ENCODE data around the gene PLOD1.
"Not testable (repeated sequence)": the region's sequence is repeated elsewhere in the genome, so short reads cannot be mapped to it uniquely, and the experiment has no call there.

PLOD1 gene

GRCh38 chr1:11912482-11913216, 21.9 kb upstream of the PLOD1 start:
- not testable (repeated sequence) for DNase-seq

- DNase-seq: no peak
These were observed 21.2 kb upstream of the PLOD1 start for GRCh38 chr1:11913291-11913690.

DNA sequence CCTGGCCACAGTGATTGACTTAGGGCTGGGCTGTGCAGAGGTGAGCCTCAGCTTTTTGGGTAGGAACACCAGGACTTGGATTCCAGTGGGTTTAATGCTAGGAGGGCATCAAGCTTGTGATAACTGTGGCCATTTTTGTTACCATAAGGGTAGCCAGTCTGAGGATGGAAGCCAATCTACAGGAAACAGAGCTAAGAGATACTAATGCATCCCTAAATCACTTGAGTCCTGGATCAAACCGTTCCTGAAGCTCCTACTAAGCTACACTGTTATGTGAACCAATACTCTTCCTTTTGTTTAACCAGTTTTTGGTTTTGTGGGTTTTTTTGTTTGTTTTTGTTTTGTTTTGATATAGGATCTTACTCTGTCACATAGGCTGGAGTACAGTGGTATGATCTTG, 20.5 kb upstream of the PLOD1 start:
- no peak for DNase-seq

- no peak for DNase-seq
These were observed 15.6 kb upstream of the PLOD1 start for GRCh38 chr1:11918799-11919519.

DNA sequence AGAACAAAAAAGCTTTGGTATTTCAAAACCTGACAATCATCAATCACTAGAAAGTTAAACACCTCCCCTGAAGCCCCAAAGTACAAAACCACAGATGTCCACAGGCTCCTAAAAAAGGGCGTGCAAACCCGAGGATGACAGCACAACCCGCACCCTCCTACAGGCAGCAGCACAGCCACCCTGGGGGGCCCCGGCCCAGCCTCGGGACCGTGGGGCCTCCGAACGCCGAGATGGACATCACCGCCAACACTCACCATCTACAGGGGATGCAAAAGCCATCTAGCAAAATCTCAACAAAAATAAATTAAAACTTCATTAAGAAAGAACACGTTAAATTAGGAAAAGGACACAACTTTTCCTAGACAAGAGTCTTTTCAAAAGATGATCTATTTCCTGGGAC, 14.9 kb upstream of the PLOD1 start:
- no peak for DNase-seq

DNA sequence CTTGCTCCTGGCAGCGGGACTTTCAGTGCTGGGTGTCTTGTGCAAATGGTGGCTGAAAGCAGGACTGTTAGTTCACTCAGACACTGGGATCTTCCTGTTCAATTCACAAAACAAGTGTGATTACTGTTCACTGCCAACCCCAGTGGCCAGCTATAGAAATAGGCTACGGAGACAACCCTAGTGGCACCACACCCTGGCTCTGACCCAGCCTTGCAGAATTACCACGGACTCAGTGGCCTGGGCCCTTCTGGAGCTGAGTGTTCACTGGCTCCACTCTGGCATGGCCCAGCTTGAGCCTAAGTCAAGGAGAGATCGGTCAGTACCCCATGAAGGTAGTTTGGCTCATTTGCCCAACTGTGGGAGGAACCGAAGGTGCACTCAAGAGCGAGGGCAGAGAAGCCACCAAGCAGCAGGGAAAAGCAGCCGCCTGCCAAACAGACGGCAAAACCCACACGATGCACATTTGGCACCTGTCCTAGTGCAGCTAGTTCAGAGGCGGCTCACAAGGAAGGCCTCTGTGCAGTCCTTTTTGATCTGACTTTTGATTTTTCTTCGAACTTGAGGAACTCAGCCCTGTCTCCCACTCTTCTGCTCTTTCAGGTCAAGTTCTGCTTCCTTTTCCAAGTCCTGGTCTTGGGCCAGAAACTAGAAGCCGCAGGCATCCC, 14.1 kb upstream of the PLOD1 start:
- DNase-seq: no peak

GRCh38 chr1:11921022-11921421, 13.5 kb upstream of the PLOD1 start:
- DNase-seq: no peak

DNA sequence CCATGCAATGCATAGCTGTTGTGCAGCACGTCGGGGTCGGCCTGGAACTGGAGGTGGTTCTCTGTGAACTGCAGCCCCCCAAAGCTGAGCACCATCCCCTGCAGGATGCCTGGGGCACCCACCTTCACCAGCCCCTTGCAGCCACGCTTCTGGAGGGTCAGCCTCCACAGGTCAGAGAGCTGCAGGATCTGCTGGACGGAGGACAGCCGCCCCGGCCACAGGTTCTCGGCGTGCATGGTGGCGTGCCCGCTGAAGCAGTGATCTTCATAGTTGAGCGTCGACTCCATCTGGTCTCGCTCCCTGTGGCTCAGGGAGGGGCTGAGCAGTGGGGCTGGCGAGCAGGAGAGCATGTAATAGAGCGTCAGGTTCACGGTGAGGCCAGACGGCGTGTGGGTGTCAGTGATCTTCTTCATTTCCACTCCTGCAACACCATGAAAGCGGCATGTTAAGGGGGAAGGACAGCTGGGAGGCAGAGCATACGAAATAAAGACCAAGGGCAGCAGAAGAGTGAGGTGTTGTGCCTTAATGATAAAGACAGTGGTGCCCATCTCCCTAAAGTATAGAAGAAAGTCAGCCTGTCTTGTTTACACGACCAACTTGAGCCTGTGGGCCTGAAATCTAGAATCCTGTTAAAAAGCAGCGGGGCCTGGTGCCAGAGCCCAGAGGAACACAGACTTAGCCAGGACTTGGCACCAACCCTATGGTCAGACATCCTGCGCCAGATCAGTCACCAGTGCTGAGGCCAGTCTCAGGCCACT, 11.3 kb upstream of the PLOD1 start:
- DNase-seq: no peak

- no peak for DNase-seq
These were observed 10.7 kb upstream of the PLOD1 start for GRCh38 chr1:11923827-11924113.

- DNase-seq: no peak
These were observed 10.0 kb upstream of the PLOD1 start for GRCh38 chr1:11924334-11925195.

DNA sequence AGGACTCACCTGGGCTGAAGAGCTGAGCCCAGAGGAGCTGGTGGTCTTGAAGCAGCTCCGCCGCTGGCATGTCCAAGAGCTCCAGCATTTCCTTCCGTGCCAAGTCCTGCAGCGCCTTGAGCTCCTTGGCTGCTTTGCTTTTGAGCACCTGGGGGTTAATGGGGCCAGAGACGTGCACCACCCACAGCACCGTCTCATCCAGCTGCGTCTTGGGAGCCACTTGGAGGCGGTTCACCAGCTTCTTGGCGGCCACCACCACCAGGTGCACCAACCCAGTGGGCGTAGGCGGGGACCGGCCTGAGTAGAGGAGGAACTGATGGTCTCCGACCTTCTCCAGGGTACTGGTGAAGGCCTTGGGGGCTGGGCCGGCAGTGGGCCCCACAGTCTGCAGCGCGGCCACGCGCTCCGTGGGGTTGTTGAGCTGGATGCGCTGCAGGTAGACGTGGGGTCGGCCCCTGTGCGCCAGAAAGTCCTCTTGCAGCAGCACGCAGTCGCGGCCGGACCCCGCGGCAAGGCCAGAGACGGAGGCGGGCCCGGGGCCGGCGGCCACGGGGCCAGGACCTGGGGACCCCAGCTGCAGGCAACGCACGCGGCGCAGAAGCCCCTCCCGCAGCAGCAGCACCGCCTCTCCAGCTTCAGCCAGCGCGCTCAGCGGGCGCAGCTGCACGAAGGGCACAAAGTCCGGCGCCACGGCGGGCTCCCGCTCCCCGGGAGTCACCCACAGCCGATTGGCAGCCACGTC, 9.2 kb upstream of the PLOD1 start:
- not testable (repeated sequence) for DNase-seq

DNA sequence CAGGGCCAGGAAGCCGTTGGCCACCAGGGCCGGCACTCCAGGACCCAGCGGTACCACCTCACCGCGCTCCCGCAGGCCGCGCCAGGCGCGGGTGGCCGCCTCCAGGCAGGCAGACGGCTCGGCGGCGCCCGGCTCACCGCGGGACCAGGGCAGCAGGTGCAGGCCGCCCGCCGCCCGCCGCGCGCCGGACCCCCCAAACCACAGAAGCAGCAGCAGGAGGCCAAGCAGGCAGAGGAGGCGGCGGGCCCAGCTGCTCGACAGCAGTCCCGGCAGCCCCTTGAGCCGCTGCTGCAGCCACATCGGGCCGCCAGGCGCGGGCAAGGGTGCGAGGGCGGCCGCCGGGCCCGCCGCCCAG, 8.6 kb upstream of the PLOD1 start:
- no peak for DNase-seq

DNA sequence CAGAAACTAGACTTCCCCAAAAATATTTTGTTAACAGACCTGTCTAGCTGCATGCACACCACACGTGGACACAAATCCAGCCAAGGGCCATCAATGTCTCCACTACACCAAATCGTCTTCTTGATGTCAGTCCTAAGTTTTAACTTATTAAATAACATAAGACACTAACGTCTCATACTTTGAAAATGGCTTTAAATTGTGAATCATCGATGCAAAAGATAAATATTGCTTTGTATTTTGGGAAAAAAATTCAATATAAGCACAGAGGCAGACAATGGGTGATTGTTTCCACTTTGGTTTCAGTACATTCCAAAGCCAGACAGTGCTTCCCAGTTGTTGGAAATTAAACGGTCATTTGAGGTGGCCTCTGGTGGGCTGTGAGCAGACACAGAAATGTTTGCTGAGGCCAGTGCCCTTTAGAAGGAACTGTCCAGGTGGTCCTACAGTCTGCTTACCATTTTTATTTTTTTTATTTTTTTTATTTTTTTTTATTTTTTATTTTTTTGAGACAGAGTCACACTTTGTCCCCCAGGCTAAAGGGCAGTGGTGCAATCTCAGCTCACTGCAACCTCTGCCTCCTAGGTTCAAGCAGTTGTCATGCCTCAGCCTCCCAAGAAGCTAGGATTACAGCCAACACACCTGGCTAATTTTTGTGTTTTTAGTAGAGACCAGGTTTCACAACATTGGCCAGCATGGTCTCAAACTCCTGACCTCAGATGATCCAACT, 6.5 kb upstream of the PLOD1 start:
- no peak for DNase-seq

GRCh38 chr1:11929849-11930248, 4.7 kb upstream of the PLOD1 start:
- DNase-seq: no peak

DNA sequence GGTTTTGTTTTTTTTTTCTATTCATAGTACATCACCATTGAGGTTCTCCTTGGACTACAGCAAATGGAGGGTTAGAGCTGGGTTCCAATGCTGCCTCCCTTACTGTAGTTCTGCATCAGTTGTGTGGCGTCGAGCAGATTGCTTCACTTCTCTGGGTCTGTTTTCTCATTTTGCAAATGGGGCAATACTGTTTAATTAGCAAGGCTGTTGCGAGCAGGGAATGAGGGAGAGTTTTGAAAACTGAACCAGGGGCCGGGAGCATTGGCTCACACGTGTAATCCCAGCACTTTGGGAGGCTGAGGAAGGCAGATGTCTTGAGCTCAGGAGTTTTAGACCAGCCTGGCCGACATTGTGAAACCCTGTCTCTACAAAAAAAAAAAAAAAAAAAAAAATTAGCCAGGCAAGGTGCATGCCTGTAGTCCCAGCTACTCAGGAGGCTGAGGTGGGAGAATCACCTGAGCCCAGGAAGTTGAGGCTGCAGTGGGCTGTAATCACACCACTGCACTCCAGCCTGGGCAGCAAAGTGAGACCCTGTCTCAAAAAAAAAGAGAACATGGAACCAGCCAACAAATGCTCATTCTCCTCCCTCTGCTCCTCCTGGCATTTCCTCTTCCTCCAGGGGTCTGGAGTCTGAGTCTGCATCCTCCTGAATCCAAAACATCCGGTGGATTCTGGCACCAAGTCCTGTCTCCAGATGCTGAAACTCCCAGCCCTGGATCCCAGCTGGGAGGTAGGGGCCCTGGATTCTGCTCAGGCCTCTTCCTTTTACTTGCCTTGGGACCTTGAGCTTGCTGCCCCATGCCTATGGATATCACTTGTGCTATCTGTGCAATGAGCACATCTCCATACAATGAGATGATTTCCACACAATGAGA, 3.7 kb upstream of the PLOD1 start:
- no peak for DNase-seq

GRCh38 chr1:11931845-11932244, 2.7 kb upstream of the PLOD1 start:
- DNase-seq: no peak

- no peak for DNase-seq
These were observed 518 bp downstream of the PLOD1 start for GRCh38 chr1:11935057-11935412.

DNA sequence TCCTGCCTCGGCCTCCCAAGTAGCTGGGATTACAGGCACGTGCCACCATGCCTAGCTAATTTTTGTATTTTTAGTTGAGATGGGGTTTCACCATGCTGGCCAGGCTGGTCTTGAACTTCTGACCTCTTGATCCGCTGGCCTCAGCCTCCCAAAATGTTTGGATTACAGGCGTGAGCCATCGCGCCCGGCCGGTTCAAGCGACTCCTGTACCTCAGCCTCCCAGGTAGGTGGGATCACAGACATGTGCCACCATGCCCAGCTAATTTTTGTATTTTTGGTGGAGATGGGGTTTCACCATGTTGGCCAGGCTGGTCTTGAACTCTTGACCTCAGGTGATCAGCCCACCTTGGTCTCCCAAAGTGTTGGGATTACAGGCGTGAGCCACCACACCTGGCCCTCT, 1.2 kb downstream of the PLOD1 start:
- DNase-seq: not testable (repeated sequence)

DNA sequence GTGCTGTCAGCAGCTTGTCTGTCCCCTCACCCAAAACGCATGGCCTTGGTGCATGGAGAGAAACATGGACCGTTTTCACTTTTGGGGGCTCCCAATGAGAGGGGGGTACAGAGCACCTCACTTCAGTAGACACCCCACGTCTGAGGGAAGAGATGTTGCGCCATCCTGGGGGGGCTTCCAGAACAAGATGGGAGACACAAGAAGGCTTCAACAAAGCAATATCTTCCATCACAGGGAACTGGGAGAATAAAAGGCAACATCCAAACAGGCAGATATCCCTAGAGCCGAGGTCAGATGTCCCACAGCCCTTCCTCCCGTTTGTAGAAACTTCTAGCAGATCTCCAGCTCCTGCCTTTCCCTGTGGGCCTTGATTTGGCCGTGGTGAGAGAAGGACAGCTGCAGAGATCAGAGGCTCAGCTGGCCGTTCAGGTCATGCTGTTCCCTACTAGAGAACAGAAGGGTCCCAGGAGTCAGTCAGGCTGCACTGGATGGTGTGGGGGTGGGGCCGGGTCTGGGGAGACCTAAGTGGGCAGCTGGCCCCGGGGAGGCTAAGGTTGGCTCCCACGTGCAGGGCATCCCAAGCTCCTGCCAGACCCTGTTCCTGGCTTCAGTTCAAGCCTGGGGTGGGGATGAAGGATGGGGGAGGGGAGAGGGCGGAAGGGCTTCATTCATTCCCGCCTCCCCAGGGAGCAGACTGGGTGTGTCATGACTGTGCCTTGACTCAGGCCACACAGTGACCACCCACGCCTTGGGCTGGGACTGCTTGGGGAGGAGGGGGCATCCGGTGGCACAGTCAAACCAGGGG, 4.4 kb downstream of the PLOD1 start:
- DNase-seq: no peak

Measured in stimulated activated naive CD4-positive, alpha-beta T cell treated with Interleukin-2 at 50 U/mL for 16 hours (primary cell).